ENCODE results near the gene CNOT1. TPM values are rescaled to one million over a fixed set of nuclear protein-coding genes. Genes with fewer than 3 reads are reported as not detected.

CNOT1 gene
- 168 TPM for total RNA-seq

DNA sequence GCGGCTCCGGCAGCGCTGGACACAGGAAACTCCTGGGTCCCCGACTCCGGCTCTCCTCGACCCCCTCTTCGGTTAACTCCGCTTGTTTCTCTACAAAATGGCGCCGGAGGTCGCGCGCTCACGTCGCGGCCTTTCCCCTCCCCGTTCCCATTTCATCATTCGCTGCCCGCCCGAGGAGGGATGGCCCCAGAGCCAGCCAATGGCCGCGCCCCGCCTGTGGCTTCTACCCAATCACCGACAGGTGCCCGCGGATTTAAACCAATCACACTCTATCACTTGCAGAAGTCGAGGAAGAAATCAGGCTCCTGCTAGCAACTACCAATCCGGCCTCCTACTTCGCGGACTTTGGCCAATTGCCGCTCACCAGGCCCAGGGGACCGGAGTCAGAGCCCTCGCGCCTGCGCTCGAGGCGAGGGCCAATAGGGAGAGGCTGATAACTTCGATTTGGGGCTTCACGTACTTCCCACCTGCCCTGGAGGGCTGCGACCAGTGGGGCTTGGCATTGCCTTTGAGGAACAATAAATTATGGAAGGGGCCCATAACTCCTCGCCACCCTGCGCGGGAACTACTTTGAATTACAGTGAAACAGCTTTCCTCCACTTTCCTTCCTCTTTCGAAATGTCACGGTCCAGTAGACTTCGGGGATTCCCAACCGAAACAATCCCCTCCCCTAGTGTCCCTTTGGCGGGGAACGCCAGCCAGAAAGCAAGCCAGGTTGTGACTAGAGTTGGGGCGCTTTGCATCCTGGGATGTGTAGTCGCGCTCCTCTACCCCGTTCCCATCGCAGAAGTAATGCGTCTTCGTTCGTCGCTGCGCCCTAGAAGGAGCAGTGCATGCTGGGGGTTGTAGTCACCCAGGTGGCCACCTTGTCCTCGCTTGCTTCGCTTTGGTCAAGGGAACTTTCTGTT, at the start of gene CNOT1:
CNOT1 (minus strand) TSS at position 94 of the 908 bp plus-strand sequence. CDS start 30,489 bp downstream, outside the sequence.

DNA sequence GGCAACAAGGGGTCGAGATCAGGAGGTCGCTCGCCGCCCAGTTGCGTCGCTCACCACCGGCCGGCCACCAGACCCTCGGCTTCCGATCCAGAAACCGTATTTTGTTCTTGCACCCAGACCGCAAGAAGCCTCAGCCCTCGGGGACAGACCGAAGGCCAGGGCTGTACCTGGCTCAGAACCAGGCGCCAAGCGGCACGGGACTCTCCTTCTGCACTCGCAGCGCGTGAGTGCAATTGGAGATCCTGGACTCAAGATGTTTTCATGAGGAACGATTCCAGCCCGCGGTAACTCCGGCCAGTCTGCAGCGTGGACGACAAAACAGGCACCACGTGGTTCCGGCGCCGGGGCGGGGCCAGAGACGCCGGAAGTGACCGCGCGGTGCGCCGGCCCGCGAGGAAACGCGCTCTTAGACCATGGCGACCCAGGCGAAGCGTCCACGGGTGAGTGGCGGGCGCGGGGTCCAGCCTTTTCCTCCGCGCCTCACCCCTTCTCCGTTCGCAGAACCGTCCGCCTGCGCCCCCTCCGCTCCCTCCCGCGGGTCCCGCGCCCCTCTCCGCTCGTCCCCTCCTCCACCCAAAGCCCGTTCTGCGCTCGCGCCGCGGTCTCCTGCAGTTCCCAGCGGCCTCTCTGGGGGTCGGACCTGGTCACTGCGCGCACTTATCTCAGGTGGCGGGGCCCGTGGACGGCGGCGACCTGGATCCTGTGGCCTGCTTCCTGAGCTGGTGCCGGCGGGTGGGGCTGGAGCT, 114.3 kb downstream of the CNOT1 start, which contains the start of gene SETD6:
SETD6 (plus strand) TSS at position 393 of the 746 bp plus-strand sequence; CDS start at position 414, 21 bp downstream.

DNA sequence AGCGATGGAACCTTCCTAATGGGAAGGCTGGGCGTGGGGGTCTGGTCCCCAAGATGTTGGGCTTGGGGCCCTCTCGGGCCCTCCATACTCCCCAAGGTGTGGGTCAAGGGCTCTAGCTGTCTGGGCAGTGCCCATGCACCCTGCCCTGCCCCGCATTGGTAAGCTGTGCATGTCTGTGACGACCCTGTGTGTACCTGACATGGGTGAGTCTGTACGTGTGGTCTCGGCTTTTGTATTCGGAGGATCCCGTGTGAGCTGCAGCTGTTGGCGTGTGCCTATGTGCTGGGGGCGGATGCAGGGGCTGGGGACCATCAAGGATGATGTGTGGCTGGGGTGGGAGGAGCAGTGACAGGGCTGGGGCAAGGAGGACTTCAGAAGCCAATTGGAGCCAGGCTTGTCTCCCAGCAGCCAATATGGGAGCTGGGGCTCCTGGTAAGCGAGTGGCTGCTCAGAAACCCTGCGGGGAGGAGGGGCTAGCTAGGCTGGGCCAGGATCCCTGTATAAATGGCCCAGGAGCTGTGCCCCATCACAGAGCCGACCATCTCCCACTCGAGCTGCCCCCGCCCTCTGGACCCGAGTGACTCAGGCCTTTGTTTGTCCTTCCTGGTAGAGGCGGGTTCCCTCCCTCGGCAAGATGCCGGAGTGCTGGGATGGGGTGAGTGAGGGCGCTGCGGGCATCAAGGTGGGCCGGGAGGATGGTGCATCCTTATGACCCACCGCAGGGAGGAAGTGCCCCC, 129.8 kb downstream of the CNOT1 start, which contains the start of gene NDRG4:
NDRG4 (plus strand) TSS at position 529 of the 737 bp plus-strand sequence; CDS start at position 635, 106 bp downstream.

Other genes starting within 250 kb of the CNOT1 start
- 7.5 TPM for gene GINS3, start 237.4 kb downstream of the CNOT1 start, total RNA-seq
- gene NDRG4, start 129.7 kb downstream of the CNOT1 start, total RNA-seq = 103 TPM
- 36.7 TPM for gene SETD6, start 114.3 kb downstream of the CNOT1 start, total RNA-seq
- 20.1 TPM for gene SLC38A7, start 54.9 kb upstream of the CNOT1 start, total RNA-seq
- gene GOT2, start 104.5 kb upstream of the CNOT1 start, total RNA-seq = 63.7 TPM

Measured in camera-type eye (tissue), 1 donor.